ENCODE measurements around the gene KPNA5.
"Not testable (repeated sequence)": the region's sequence is repeated elsewhere in the genome, so short reads cannot be mapped to it uniquely, and the experiment has no call there.

The KPNA5 gene

DNA sequence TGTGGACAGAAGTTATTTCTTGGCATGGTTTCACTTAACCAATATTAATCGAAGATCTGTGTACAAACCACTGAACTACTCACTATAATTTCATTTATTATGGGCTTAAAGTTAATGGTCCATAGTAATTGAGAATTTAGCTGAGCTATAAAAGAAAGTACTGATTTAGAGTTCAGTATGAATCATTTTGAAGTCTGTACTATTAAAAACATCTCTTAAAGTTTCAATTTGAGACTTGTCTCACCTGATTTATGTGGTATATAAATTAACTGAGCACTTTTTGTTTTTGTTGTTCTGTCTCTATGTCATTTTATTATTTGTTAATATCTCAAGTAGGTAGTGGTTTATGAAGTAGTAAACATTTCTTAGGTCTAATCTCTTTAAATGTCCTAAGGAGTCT lies 24.9 kb downstream of the KPNA5 start:
- DNase-seq, result no peak

DNA sequence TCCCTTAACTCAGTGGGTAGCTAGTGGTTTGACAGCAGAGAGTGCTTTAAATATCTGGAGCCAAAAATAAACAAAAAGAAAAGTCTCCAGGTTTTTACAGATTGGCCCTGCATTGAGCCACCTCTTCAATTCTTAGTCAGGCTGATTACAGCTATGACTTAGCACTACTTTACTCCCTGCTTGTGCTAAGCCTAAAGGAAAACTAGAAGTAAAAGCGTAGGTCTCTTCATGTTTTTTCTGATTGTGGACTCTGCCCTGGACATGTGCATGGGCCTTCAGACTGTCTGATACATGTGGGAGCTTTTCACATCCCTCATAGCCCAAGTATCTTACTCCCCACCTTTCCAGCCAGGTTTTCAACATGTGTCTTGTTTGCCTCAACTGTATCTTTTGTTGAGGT lies 33.3 kb downstream of the KPNA5 start:
- DNase-seq, result no peak

GRCh38 chr6:116714761-116715160 lies 33.8 kb downstream of the KPNA5 start:
- DNase-seq, result no peak

DNA sequence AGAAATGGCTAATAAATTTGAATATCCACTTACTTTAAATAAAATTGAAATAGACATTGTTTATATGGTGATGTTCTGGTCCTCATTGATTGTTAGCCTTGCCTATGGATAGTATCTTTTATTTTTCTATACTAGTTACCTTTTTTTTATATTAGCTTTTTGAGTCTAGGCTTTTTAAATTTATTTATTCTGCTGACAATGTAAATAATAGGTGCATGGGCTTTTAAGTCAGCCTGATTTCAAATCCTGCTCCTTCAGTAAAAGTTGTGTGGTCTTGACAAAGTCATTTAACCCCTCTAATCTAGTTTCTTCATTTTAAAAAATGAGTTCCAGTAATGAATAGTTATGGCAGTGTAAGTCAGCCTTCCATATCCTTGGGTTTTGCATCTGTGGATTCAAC lies 45.9 kb downstream of the KPNA5 start:
- DNase-seq, result no peak

- no peak for DNase-seq
Observed at GRCh38 chr6:116730513-116730912, 49.5 kb downstream of the KPNA5 start.

GRCh38 chr6:116737004-116737403 lies 56.0 kb downstream of the KPNA5 start:
- no peak for DNase-seq

DNA sequence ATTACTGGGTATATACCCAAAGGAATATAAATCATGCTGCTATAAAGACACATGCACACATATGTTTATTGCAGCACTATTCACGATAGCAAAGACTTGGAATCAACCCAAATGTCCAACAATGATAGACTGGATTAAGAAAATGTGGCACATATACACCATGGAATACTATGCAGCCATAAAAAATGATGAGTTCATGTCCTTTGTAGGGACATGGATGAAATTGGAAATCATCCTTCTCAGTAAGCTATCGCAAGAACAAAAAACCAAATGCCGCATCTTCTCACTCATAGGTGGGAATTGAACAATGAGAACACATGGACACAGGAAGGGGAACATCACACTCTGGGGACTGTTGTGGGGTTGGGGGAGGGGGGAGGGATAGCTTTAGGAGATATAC lies 59.5 kb downstream of the KPNA5 start:
- not testable (repeated sequence) for DNase-seq

DNA sequence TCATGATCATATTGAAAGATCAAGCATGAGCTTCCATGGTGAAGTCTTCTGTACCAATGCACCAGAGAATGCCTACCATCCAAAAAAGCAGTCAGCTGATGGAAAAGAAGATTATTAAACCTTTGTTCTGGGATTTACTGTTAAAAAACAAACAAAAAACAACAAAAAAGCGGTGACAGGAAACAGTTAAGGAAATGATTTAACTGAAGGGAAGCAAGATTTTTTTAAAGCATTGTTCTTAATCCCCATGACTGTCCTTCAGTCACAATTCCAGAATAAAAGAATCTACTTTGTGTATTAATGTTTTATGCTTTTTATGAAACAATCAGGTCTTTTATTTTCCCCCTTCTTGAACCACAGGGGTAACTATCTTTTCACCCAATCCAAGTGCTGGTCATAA lies 60.6 kb downstream of the KPNA5 start:
- no peak for DNase-seq

DNA sequence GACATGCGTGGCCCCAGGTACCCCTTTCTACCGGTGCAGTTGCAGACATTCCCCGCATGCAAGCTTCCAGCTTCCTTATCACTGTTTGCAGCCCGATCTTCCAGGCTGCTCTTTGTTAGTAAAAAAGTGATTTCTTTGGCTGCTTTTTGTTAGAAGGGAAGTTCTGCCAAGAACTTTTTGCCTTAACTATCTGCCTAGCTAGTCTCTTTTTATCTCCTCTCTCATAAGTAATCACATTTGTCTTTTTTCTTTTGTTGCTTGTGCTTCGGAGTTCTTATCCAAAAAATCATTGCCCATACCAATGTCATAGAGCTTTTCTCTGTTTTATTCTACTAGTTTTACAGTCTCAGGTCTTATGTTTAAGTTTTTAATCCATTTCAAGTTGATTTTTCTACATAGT lies 64.2 kb downstream of the KPNA5 start:
- no peak for DNase-seq

- no peak for DNase-seq
Observed at GRCh38 chr6:116761779-116762178, 80.8 kb downstream of the KPNA5 start.

- DNase-seq, result no peak
Observed at GRCh38 chr6:116762235-116762634, 81.2 kb downstream of the KPNA5 start.

DNA sequence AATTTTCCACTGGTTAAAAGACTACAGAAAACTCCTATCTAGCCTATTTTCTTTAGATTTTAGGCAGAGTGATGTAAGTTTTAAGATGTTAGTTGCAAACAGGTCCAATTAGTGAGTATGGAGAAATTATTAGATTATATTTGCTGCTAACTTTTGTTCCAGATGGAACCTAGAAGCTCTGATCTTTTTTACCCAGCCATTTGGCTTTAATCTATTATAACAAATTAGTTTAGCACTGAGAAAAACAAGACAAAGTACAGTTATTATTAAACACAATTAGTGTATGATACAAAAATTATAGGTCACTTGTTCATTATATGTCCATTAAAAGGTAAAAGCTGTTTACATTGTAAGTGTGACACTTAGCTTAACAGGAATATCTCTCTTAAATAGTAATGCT lies 82.0 kb downstream of the KPNA5 start:
- no peak for DNase-seq

DNA sequence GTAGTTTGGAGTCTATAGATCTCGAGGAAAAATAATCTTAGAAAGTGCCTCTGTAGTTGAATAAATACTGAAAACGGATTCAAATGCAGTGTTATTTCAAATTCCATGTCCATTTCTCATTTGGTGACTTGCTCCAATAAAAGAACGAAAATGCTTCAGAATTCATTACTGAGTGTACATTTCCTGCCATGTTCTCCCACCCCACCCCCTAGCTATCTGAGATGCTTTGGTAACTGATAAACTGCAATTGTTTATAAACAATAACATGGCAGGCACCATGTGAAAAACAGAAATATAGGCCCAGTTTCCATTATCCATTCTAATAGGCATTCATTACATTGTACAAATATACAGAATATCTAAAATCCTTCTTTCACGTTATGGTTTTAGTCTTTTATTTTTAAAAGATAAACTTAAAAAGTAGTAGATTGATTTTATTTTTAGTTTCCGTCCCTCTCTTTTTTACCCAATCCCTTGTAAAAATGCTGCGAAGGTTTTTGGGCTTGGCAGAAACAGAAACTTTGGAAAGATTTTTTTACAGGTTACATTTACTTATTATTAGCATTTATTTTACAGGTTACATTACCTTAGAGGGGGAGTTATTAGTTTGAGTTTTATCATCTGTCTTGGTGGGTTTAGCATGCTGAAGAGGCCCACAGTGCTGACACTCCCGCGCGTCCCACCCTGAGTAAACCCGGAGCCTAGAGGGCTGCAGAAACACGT lies 83.1 kb downstream of the KPNA5 start:
- no peak for DNase-seq

DNA sequence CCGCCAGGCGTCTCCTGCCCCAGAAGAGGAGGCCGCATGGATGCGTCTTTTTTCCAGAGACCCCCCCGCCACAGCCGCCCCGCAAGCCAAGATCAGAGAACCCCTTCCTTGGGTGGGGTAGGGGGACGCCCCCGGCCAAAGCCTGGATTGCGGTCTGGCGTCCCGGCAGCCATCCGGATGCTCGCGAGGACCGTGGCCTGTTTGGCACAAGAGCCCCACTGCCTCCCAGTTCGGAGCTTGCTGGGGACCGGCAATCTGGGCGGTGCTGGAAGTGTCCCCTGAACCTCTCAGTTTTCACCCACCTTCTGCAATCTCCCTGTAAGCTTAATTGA lies 83.6 kb downstream of the KPNA5 start:
- no peak for DNase-seq

DNA sequence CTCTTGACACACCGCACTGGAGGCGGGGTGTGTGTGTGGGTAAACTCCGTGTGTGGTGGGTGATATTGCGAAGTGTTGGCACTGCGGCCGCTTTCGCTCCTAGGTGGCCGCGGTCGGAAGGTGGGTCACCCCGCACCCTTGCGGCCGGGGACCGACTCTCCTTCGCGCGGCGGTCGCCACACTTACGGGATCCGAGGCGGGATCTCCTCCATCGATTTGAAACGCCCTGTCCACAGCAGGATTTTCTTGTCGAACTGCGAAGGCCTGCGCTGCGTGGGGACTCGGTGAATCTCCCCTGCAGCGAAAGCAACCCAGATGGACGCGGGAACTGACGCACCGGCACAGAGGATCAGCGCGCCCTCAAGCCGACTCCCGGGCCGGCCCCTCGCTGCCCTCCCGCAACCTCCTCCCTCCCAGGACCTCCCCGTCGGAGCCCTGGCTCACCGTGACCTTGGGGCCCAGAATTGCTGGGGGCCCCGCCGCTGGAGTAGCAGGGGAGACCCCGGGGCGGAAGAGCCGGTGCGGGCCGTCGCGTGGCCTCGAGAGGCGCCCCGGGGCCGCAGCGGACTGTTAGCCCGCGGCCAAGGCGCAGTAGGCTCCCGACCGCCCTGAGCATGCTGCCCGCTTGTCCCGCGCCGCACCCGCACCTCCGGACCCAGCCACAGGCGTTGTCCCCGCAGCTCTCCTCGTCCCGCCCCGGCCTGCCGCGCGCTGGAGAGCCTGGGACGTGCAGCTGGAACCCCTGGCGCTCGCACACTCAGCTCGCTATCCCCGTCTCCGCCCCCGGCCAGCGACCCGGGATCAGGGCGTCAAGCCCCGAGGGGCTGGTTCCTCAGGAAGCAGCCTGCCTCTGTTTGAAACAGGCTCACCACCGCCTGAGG lies 84.2 kb downstream of the KPNA5 start, which contains the start of gene FAM162B:
FAM162B (minus strand) TSS at position 759 of the 881 bp plus-strand sequence; CDS start at position 616, 143 bp downstream.
- DNase-seq, result no peak

GRCh38 chr6:116766506-116767176 lies 85.6 kb downstream of the KPNA5 start:
- no peak for DNase-seq

GRCh38 chr6:116767715-116768114 lies 86.7 kb downstream of the KPNA5 start:
- DNase-seq, result no peak

DNA sequence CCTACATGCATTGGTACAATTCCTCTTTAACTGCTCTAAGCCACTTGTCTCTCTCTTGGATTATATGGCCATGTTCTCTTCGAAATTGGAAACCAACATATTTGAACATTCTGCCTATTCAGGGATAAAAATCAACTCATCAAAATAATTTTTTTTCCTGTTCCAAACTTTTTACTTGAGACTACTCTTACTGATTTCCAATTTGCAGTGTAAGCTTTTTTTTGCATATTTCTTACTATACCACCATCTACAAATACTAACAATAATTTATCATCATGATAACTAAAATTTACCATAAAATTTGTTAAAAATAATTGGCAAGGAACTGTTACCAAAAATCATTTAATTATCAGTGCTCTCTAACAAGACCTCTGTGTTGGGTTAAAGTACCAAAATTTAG lies 91.4 kb downstream of the KPNA5 start:
- DNase-seq, result no peak

GRCh38 chr6:116773886-116774285 lies 92.9 kb downstream of the KPNA5 start:
- no peak for DNase-seq

DNA sequence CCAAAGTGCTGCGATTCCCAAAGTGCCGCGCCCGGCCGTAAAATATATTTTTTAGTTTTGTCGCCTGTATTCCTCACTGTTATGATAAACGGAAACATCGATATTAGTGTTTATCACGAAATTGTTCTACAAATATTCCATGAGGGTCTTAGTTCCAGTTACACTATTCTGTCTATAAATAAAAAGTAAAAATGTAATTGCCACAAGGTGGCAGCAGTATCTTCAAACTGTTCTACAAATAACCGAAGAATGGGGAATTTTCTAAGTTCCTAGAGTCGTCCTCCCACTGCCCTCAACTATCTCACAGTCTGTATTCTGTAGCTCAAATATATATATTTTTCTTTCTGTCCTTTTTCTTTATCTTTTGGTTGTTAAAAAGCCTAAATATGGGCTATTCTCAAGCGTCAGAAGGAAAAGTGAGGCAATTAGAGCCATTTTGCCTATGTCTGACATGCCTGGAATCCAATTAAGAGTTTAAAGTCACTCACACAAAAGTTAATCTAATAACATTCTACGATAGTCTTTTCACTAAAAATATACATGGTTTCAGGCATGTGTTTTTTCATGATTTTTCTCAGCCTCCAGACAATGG lies 98.7 kb downstream of the KPNA5 start:
- DNase-seq, result no peak

- DNase-seq, result no peak
Observed at GRCh38 chr6:116783852-116784251, 102.8 kb downstream of the KPNA5 start.

Measured in activated T-cell treated with anti-CD3 and anti-CD28 coated beads, Interleukin-2, amount 50 U/mL, for 1 hour (primary cell).